ENCODE data around the gene FRMPD4.

FRMPD4 gene

DNA sequence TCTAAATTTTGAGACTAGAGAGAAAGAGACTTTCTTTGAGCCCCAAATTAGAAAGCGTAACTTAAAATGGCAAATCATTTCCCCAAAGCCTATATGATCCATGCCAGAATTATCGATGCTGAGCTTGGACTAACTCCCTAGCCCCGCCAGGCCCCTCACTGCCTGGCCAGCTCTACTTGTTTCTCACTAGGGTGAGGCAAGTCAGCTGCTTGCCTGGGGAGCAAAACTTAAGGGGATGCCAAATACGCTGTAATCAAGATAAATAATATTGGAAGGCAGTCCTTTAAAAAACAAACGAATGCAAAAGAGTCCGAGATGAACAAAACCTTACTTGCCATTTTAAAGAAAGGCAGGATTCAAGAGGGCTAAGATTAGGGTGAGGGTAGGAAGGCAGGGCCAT lies 236.0 kb downstream of the FRMPD4 start:
- DNase-seq = no peak

- no peak for DNase-seq
Observed at GRCh38 chrX:12378253-12378652, 240.0 kb downstream of the FRMPD4 start.

GRCh38 chrX:12378706-12379105 lies 240.4 kb downstream of the FRMPD4 start:
- DNase-seq = no peak

- no peak for DNase-seq
Observed at GRCh38 chrX:12379671-12380070, 241.4 kb downstream of the FRMPD4 start.

GRCh38 chrX:12383196-12383595 lies 244.9 kb downstream of the FRMPD4 start:
- DNase-seq = no peak

DNA sequence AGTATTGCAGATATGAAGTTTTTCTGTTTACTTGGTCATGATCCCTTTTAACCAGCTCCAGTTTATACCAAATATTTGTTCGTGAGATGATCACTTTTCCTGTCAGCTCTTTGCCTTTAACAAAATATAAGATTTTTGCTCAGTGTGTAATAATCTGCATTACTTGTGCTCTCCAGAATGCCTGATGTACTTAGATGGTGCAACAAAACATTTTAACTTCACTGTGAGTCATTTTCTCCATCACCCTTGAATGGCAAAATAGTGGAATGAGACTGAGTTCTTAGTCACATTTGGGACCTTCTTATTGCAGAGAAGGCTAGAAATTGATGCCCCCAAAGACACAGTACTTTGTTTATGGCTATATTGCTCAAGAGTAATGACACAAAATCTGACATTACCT lies 252.0 kb downstream of the FRMPD4 start:
- no peak for DNase-seq

DNA sequence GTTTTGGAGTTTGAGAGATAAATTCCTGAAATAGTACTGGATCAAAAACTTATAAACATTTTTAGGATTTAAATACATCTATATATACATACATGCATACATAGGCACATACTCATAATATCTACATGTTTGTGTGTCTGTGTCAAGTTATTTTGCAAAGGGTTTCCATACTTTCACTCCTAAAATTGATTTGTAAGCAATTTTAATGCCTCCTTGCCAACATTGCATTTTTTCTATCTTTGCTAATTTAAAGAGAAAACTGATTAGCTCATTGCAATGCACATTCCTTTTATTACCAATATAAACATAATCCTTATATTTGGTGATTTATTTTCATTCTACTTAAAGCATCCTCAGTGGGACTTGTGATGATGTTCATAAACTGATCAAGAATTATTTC lies 258.3 kb downstream of the FRMPD4 start:
- DNase-seq = no peak

- DNase-seq = no peak
Observed at GRCh38 chrX:12400218-12400617, 261.9 kb downstream of the FRMPD4 start.

GRCh38 chrX:12401252-12401651 lies 263.0 kb downstream of the FRMPD4 start:
- DNase-seq = no peak

GRCh38 chrX:12403474-12404082 lies 265.3 kb downstream of the FRMPD4 start:
- DNase-seq = no peak

- DNase-seq = no peak
Observed at GRCh38 chrX:12405306-12405705, 267.0 kb downstream of the FRMPD4 start.

DNA sequence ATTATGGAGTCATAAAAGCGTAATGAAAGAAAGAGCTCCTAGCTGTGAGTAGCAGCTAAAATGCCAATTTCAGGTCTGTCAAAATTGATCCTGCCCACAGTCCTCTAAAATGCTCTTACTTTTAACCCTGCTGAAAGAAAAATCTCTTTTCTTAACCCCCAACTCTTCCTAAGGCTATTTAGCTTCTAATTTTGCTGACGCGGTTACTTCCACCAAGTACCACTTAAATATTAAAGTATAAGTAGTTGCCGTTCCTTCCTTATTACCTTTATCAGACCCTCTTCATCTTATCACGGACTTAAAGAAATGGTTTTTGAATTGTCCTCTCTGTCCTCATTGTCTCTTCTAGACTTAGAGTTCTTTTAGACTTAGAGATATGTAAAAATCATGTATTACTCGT lies 272.2 kb downstream of the FRMPD4 start:
- no peak for DNase-seq

DNA sequence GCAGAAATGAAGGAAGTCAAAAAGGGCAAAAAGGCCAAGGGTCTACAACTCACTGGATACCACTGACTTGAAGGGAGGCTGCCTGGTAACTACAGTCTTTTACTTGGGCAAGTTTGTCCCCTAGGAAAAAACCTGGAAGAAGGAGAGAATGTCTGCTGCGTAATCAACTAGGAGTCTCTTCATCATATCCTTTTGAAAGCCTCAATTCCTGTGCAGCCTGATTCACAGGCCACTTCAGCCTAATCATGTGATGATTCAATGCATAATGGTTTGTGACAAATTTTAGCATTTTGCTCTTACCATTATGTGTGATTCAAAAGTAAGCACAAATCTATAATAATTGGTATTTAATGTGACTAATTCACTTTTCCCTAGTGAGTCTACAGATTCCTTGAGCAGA lies 273.6 kb downstream of the FRMPD4 start:
- no peak for DNase-seq

DNA sequence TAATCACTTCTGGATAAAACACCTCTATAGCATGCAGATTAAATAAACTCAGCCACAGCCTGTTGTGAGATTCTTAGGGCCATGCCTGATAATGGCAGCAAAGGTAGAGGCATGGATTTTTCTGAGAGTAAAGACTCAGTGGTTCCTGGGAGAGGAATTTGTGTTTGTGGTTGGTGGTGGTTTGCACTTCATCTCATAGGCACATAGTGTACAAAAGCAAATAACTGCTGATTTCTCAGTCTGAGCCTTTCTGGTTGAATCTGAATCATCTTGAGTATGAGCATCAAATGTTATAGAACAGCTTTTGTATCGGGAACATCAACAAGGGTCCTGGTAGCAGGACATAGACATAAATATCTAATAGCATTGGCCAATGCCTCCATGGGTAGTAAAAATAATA lies 274.3 kb downstream of the FRMPD4 start:
- DNase-seq = no peak

DNA sequence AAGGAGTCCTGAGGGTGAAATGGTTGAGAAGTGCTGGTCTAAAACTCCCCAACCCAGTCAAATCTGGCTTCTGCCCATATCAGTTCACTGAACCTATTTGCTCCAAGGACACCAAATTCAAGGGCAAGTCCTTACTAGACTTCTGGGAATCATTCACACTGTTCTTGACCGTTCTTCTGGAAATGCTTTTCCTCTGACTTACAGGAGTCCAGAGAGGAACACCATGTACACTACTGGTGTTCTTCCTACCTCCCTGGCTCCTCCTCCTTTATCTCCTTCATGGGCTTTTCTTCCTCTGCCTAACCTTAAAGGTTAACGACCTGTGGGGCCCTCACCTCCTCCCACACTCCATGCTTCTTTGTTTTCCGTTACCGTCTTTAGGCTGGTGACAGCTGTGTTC lies 281.3 kb downstream of the FRMPD4 start:
- no peak for DNase-seq

- no peak for DNase-seq
Observed at GRCh38 chrX:12421918-12422317, 283.6 kb downstream of the FRMPD4 start.

GRCh38 chrX:12423346-12423745 lies 285.1 kb downstream of the FRMPD4 start:
- DNase-seq = no peak

DNA sequence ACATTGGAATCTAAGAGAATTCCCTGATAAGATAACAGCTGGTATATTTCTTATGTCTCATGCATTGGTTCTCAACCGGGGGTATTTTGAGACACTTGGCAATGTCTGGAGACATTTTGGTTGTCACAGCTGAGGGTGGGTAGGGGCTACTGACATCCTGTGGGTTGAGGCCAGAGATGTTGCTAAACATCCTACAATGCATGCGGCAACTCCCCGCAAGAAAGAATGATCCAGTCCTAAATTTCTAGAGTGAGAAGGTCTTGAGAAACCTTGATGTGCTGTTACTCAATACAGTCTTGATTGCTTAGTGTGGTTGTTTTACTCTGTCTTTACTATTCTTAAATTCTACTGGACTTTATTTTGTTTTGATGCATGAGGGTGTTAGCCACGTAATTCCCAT lies 287.2 kb downstream of the FRMPD4 start:
- DNase-seq = no peak

- DNase-seq = no peak
Observed at GRCh38 chrX:12426420-12426819, 288.1 kb downstream of the FRMPD4 start.

DNA sequence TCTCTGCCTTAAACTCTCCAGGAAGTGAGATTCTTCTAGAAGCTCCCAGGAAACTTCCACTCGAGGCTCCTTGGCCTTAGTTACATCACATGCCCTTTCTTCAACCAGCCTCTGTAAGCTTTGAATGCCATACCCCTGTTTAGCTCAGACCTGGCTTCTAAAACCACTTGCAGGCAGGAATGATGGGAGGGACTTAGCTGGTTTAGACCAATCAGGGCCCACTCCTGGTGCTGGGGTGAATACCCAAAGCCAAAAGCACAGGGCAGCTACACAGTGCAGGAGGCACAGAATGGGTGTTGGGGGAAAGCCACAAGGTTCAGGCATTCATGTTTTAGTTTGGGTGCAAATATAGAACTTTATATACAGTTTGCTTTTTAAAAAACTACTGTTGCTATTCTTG lies 296.2 kb downstream of the FRMPD4 start:
- DNase-seq = no peak

DNA sequence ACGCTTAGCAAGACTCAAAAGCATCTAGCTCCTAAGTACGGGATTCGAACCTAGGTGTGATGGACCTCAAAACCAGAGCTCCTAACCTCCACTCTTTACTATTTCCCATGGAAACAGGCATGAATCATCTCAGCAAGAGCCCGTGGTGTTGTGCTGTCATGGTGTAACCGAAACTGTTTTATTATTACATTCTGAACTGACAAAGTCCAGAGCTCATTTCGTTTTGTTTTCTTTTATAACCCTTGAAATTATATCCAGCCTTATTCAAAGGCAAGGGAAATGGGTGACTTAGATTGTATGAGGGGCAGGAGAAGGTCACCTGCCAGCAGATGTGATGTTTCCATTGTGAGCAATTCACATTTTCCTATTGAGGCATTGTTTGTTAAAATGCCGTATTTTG lies 301.1 kb downstream of the FRMPD4 start:
- no peak for DNase-seq

- DNase-seq = no peak
Observed at GRCh38 chrX:12440246-12440645, 302.0 kb downstream of the FRMPD4 start.

DNA sequence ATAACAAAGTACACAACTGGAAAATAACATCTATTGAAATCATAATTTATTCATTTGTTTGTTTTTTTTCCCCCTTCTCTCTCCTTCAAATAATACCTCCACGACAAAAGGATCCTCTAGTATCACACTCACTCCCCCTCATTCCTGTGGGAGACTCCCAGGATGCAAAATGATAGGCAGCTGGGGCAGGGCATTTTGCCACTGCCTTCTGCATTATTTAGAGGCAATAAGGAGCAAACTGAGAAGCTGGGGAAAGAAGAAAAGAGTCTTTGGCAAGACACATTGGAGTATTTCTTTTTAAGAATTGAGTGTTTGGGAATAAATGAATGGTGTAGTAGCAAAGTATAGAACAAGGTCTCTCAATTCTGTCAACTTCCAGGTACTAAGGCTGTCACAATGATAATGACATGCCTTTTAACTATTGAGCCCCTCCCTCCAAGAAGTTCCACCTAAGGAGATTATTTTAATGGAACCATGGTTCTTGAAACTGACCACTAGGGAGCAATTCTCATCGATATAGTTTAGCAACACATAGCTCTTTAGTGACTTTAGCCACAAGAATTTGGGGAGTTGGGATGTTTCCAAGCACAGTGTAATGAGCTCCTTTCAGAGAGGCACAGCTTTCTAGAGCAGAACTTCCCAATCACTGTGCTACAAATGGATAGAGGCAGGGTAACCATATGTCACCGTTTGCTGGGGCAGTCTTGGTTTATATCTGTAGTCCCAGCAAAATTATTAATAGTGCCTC lies 303.3 kb downstream of the FRMPD4 start:
- DNase-seq = no peak

- no peak for DNase-seq
Observed at GRCh38 chrX:12443534-12444098, 305.3 kb downstream of the FRMPD4 start.

All from CD4-positive, alpha-beta T cell treated with Interleukin-4 for 4 hours (primary cell).